NCI-H2081 treated with DMSO at 0.1 percent for 48 hours (cell line): ENCODE data around the gene C3orf22.
"Not testable (repeated sequence)": the region's sequence is repeated elsewhere in the genome, so short reads cannot be mapped to it uniquely, and the experiment has no call there.

Experiments
- DNase-seq: peaks from one replicate; lab custom pipeline; 2025; lab: John Stamatoyannopoulos, UW

Gene C3orf22, protein sequence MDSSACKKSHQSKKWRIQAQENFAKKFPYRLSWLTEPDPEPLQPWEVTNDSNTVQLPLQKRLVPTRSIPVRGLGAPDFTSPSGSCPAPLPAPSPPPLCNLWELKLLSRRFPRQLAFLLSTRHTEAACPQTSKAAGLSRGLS

DNA sequence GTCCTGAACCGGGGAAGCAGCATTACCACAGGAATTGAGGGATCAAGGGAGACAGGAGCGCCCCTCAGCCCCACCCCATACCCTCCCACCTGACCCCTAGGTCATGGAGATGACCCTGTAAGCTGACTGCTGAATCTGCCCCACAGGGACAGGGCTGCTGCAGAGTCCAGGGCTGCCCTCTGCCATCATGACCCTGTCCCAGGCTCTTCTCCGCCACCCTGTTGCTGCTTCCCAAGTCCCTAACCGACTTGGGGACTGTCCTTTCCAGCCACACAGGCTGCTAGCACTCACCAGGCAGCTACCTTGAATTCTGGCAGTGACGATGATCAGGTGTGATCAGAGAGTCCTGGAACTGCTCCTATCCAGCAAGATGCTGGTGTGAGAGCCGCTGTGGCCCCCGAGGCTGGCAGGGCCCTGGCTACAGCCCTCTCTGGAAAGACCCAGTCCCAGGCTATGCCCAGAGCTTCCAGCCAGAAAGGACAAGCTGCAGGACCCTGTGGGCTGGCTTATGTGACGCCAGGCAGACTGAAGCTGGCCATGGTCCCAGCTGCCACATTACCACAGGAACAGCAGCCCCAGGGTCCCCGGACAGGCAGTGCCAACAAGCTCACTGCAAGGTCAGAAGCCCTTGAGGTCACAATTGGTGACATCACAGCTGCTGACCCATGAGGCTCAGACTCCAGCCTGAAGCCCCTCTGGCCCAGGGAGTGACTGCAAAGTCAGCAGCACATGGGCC, at the start of gene C3orf22:
C3orf22 (minus strand) TSS at position 597 of the 736 bp plus-strand sequence. CDS start 5,542 bp downstream, outside the sequence.
- DNase-seq: no peak

DNA sequence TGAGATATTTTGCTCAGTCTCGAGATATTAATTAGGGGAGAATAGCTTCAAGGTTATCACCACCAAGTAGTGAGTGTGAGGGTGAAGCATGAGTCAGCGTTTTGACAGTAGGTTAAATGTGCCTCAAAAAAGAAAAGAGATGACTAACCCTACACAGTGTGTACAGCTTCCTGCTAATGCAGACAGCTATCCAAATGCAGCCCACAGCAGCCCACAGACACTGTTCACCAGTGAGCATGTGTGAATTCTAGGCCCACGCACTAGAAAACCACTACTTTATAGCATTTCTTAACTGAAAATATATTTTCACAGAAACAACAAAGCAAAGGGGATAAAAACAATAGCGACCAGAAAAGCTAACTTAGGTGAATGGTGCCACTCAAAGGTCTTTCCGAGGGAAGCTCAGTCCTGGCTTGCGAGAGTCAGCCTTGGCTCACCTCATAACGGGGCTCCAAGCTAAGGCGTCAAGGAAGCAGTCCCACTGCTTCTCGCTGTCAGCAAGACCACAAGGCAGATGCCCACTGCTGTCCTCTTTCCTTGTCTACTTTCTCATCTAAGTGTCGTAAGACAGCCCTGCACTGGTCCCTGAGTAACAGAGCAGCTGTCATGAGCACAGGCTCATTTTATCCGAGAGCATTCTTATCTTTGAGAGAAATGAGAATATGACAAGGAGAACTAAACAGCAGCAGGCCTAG, 48.6 kb upstream of the C3orf22 start:
- DNase-seq: no peak

DNA sequence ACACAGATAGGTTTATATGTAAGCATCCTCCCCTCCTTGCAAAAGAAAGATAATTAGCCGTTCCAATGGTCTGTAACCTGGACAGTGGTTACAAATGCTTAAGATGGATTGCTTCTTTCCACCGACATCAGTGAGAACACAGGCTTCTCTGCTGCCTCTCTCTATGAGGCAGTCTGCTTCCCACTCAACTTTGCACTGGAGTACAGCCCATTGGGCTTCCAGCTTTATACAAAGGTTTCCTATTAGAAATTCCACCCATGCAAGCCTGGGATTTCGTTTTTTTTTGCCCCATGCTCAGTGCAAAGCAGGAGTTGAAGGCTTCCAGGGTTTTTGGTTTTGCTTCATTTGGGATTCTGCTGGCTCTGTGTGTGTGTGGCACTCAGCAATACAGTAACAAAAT, 47.3 kb upstream of the C3orf22 start:
- DNase-seq: no peak

DNA sequence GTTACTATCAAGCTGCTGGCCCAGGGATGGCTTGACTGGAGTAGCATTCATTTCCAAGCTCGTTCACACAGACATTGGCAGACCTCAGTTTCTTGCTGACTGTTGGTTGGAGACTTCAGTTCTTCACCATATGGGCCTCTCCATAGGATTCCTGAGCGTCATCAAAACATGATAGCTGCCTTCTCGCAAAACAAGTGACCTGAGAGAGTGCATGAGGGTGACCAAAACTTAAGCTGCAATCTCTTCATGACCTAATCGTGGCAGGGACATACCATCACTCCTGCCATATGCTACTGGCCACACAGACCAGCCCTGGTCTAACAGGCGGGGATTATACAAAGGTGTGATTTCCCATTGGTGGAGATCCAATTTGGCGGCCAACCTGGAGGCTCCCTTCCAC, 46.0 kb upstream of the C3orf22 start:
- no peak for DNase-seq

DNA sequence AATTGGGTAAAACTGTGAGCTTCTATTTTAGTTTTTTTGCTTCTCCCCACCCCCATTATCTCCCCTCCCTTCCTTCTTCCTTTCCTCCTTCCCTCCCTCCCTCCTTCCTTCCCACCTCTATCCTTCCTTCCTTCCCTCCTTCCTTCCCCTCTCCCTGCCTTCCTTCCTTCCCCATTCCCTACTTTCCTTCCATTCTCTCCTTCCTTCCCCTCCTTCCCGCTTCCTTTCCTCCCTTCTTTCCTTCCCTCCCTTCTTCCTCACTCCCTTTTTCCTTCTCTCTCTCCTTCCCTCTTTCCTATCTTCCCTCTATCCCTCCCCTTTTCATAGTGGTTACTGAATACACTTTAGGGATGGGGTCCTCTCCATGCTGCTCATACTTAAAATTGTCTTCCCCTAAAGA, 40.4 kb upstream of the C3orf22 start:
- DNase-seq: no peak

DNA sequence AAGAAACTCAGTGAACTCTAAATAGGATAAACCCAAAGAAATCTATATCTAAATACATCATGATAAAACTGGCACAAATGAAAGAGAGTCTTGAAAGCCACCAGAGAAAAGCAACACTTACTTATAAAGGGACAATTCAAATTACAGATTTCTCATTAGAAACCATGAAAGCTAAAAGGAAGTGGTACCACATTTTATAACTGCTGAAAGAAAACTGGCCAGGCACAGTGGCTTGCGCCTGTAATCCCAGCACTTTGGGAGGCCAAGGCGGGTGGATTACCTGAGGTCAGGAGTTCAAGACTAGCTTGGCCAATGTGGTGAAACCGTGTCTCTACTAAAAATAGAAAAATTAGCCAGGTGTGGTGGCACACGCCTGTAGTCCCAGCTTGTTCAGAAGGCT, 36.7 kb upstream of the C3orf22 start:
- not testable (repeated sequence) for DNase-seq

DNA sequence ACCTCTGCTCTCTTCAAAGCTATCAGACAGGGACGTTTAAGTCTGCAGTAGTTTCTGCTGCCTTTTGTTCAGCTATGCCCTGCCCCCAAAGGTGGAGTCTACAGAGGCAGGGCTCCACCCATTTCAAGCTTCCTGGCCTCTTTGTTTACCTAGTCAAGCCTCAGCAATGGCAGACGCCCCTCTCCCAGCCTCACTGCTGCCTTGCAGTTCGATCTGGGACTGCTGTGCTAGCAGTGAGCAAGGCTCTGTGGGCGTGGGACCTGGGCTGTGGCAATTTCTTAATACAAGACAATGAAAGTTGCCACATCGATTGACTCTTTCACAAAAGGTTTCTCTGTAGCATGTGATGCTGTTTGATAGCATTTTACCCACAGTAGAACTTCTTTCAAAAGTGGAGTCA, 32.8 kb upstream of the C3orf22 start:
- DNase-seq: not testable (repeated sequence)

DNA sequence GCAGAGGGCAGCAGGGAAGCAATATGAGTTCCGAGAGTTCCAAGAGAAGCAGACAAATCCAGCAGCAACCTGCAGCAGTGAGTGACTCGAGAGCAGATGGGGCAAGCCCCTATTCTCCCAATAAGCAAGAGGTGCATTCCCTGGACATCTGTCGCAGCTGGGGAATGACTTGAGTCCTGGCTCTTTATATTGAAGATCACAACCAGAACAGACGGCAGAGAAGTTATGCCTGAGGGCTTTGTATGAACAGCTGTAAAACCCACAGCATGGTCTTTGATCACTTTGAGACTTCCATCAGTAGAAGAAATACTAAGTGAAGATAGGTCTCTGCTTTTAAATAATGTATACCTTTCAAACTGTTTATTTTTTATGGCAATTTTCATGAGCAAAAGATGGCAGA, 23.6 kb upstream of the C3orf22 start:
- DNase-seq: no peak

DNA sequence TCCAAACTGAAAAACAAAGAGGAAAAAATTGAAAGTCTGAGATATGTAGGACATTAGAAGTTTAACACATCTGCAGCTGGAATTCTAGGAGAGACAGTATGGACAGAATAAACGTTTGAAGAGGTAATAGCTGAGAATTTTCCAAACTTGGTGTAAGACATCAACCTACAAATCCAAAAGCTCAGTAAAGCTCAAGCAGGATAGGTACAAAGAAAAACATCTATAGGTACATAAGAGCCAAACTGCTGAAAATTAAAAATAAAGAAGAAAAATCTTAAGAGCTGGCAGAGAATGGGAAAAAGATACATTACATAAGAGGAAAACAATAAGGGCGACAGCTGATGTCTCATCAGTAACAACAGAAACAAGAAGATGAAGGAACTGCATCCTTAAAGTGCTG, 22.8 kb upstream of the C3orf22 start:
- DNase-seq: no peak

DNA sequence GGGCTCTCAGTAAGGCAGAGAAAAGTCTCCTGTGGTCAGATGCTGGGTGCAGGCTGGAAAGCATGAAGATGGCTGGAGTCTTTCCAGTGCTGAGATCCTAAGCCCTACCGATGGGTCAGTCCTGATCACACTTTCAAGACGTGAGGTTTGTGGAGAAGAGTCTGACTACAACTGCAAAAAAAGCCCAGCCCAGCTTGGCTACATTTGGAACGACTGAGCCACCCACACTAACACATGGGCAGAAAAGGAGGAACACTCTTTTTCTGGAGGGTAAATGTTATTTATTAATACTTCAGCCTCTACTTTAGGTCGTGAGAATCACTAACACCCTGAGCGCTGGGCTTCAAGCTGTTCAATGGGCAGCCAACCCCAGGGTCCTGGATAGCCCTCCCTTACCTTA, 22.0 kb upstream of the C3orf22 start:
- DNase-seq: no peak

DNA sequence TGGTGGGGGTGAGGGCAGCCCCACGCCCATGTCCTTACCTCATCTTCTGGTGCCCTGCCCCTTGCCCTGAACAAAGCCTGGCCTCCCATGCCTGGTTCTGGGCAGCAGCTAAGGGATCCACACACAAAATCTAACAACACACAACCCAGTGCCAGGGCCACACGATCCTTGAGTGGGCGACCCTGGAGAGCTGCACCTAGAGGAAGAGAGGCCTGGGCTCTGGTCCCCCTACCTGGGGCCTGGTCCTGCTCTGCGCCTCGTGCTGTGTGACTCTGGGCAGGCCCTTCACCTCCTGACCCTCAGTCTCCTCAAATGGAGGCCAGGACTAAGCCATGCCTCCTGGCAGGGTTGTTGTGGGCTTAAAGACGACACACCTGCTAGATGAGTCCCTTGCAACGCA, 20.0 kb upstream of the C3orf22 start:
- no peak for DNase-seq

DNA sequence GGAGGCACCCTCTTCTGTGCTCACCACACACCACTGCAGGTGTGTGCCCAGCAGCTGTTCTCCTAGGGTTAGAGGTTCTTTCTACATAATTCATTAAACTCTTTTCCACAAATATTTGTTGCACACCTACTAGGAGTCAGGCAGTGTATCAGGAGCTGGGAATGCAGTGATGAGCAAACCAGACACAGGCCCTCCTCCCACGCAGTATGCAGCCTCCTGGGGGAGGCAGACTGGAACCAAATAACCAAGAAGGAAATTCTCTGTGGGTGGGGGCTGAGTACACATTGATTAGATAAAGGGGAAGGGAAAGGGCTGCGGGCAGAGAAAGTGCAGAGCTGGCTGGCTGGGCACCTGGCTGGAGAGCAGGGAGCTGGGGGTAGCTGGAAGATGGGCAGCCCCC, 18.5 kb upstream of the C3orf22 start:
- DNase-seq: no peak

DNA sequence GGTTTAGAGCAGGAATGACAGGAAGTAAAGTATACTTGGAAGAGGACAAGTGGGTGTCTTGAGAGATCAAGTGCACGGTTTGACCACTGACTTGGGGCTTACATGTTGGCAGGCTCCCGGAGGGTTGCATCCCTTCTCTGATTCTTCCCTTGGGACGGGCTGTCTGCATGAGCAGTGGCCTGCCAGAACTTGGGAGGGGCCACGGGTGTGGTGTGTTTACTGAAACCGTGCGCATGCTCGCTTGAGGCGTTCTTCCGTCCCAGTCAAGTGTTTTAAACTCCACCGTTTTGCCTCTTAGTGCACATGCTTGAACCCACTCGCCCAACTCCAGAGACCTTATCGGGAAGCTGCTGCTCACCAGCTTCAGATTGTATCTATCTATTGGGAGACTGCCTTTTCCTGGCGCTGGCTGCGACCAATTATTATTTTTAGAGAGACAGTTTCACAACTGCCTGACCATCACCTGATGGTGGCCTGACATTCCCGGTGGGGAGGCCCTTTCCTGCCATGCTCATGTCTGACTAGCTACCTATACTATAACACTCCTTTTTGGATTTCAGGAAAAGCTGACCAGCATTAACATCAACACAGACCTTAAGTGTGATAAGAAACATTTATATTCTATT, 14.9 kb upstream of the C3orf22 start:
- no peak for DNase-seq

DNA sequence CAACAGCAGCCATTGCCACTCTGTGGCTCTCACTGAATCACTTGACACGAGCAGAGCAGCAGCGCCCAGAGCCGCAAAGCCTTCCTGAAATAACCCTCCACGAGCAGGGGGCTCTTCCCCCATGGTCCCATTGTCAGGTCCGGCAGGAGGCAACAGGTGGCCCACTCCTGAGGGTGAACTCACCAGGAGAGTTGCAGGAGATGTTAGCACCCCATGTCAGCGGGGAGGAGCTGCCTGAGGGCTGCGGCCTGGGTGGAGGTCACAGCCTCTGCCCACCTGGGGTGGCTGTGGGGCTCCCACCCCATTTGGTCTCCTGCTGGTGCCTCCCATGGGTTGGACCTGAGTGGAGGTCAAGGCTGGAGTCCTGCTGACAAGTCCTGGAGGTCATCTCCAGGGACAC, 12.3 kb upstream of the C3orf22 start:
- no peak for DNase-seq

DNA sequence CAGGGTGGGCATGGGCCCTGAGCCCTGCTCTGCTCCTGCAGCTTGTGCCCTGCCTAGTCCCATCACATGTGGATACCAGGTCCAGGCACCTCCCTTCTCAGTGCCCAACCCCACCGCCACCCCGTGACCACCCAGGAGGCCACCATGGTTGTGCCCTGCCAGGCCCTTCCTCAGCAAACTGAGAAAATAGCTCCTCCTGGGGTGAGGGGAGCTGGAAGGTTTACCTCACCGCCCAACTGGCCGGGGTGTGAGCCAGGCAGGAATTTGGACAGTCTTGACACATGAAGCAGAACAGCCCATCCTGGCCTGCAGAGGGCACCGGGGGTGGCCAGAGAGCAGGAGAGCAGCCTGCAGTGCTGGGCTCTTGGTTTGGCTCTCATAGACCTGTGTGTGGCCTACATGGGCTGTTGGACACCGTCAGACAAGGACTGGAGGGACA, 11.4 kb upstream of the C3orf22 start:
- DNase-seq: no peak

DNA sequence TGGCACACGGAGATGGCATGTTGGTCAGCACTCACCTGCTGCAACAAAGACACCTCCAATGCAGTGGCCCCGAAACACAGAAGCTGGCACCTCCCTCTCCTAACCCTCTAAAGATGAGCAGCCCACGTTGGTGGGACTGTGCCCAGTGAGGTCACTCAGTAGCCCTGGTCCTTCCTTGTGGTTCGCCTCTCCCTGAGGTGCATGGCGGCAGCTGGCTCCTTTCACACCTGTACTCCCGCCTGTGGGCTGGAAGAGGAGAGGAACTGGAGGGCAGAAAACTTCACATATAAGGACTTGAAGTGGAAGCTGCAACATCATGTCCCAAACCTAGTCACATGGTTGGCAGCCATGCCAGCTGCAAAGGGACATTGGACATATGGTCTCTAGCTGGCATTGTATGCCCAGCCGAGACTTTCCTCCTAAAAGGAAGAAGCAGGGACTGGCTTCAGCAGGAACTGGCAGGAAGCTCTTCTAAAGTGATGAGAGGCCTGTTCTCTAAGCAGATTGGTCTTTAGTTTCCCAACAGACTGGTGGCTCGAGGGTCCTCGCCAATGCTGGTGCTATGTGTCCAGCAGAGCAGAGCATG, 10.8 kb upstream of the C3orf22 start:
- no peak for DNase-seq

DNA sequence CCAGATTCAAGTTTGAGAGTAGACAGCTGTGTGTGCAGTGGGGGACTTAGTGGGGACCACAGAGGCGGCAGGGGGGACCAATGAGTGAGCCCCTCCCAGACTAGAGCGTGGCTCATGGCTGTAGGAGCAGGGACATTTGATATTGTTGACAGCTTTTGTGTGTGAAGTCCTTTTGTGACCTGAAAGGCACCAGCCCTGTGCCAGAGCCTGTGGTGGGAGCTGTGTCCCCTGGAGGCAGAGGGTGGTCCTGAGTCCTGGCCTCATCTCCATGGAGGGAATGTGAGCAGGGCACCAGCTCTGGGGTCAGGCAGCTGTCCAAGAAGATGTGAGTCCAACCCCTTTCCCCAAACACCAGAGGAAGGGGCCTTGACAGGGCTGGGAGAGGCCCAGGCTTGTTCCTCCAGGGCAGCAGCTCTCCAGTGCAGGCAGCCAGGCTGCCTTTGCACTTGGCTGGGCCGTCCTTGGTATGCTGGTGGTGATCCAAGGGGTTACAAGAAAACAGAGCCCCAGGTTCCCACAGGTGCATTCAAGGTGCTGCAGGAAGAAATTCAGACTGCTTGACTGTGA, 10.1 kb upstream of the C3orf22 start:
- no peak for DNase-seq

DNA sequence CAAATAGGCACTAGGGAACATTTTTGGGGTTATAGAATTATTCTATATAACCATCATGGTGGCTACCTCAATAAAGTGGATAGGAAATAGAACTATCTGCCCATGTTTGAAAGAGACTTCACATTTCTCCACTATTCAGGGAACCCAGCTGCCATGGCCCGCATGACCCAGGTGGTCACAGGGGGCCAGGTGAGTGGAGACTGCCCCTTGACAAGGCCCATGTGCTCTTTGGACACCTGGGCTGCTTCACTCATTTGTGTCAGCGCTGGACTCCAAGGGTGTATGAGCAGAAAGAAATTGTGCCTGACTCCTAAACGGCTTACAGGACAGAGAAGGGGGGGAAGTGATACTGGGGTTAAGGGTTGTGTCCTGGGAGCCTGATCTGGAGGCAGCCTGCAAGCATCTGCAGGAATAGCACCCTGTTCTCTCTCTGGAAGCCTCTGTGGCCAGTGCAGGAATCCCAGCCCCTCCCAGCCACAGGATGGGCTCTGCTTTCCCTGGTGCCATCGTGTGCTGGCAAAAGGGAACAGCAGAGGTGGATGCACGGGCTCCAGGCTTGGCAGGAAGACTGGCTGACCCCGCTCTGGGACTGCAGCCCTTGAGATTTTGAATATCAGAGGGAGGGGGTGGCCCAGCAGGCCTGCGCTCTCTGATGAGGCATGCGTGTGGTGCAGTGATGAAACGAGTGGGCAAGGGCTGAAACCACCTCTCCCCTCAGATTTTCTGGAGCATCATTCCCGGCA, 9.1 kb upstream of the C3orf22 start:
- no peak for DNase-seq

DNA sequence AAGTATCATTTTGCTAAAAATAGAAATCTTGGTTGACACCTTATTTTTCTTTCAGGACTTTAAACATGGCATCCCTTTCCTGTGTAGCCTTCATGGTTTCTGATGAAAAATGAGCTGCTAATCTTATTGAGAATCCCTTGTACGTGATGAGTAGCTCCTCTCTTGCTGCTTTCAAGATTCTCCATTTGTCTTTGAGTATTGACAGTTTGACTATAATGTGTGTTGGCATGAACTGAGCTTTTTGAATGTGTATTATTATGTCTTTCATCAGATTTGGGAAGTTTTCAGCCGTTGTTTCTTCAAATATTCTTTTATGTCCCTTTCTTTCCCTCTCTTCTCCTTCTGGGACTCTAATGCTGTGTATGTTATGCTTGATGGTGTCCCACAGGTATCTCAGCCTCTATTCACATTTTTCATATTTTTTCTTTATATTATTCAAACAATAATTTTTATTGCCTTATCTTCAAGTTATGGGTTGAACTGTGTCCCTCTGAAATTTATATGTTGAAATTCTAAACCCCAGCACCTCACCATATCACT, 4.1 kb upstream of the C3orf22 start:
- no peak for DNase-seq

DNA sequence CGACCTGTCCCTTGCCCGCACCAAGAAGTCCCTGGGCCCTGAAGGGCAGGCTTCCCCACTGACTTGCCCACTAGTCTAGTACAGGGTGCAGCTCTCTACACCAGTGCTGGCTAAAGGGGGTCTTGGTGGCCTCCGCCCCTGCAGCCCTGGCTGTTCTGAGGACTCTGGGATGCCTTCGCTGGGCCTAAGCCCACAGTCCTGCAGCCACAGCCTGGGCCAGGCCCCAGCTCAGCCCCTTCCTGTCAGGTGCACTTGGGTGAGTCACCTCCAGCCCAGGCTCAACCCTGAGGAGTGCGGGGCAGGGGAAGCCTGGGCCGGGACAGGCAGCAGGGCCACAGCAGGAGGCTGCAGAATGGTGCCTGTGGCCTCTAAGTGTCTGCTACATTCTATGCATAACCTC, 971 bp downstream of the C3orf22 start:
- DNase-seq: no peak

DNA sequence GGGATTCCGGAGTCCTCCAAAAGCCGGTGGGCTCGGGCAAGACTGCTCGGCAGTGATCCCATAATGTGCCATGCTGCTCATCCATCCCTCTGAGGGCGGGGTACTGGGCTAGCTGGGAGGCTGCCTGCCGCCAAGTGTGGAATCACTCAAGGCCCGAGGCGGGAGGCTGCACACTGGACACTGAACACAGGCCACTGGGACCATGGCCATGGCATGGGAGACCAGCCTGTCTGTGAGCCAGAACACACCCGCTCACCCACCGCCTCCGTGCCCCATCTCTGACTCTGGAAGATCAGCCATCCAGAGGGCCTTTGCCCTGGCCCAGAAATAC, 1.4 kb downstream of the C3orf22 start:
- DNase-seq: no peak
